ENCODE results near the gene FOXO4.

GRCh38 chrX:71151366-71151765, 55.7 kb downstream of the FOXO4 start:
- TF ChIP-seq CTCF (IDR thresholded peaks at IDR 0.05) (no peak), POLR2A (IDR thresholded peaks at IDR 0.05) (no peak)

All from testis (tissue), 2 donors.